H1 (cell line): ENCODE measurements around the gene PASK. TPM values are rescaled to one million over a fixed set of nuclear protein-coding genes. Genes with fewer than 3 reads are reported as not detected.

Experiments used
- NRF1 ChIP-seq: IDR thresholded peaks from 2 replicates; pipeline ENCODE4 v1.6.1; 2011; ENCODE audit warnings: mild to moderate bottlenecking, low read depth, low read length, improper control_type of control experiment
- SUZ12 ChIP-seq: fragments of 200-600 bp; sonication (generic); IDR thresholded peaks from 2 replicates; pipeline ENCODE4 v1.6.1; 2012; ENCODE audit warnings: mild to moderate bottlenecking, inconsistent platforms, low read length, moderate library complexity, mixed read lengths
- polyA plus RNA-seq, 7 experiments: library from polyadenylated mRNA; depleted of rRNA in 3 of 7; stranded (reverse) in 5 of 7; unstranded in 2 of 7; fragments of >200 nt in 5 of 7; fragments of 200-250 nt in 2 of 7; gene quantifications; 1 replicate in 5 of 7; 2 replicates in 1 of 7; 4 replicates in 1 of 7; pipeline versions ENCODE4 v1.2.1 to v1.2.3, GENCODE V29; 2011 to 2013; ENCODE audit warnings: missing spikeins in 2 of 7, mixed read lengths in 2 of 7
- total RNA-seq: library from RNA; stranded (reverse); fragmentation: NEBNext Ultra II Directional; extraction: Animal tissue kit (Norgen Biotek cat#: 25700); gene quantifications from 2 replicates; pipeline ENCODE4 v1.2.1, GENCODE V29; 2021

PASK gene
- total and polyA plus RNA-seq, 2 of the 8 experiments (the other 6 are each of a cell fraction or from before 2014, with no cell fraction given) = 20.5 to 66.1 TPM

DNA sequence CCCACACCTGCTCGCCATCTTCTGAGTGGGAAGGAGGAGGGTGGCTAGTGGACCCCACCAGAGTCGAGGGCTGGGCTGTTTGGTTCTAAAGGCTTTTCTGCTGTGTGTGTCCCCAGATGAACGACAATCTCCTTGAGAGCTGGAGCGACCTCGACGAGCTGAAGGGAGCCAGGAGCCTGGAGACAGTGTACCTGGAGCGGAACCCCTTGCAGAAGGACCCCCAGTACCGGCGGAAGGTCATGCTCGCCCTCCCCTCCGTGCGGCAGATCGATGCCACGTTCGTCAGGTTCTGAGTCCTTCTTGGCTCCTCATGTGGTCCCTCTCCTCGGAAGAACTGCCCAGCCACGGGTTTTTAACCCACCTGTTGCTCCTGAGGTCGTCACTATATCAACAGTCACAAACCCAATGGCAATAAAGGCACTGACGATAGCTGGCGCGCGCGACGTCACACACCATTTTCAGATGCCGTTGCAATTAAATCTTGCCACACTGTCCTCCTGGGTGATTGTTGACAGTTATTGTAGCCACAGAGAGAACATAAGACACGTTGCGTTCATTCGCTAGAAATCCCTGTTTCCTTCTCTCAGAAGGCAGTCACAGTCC is 33.4 kb upstream of the PASK start (continued):
- TF ChIP-seq NRF1 (no peak), SUZ12 (no peak)
